VCaP (cell line): ENCODE measurements around the gene SLC30A9.

ENCODE experiments used
- H3K27ac ChIP-seq: fragments of 450-650 bp; 2 replicates; pipeline ENCODE4 v1.5.1; 2017
- TF ChIP-seq, protein P1 (sequence below): fragments of 450-650 bp; conservative IDR thresholded peaks from 2 replicates; pipeline ENCODE4 v1.5.1; 2017; ENCODE audit warnings: mild to moderate bottlenecking, moderate library complexity

Gene SLC30A9

DNA sequence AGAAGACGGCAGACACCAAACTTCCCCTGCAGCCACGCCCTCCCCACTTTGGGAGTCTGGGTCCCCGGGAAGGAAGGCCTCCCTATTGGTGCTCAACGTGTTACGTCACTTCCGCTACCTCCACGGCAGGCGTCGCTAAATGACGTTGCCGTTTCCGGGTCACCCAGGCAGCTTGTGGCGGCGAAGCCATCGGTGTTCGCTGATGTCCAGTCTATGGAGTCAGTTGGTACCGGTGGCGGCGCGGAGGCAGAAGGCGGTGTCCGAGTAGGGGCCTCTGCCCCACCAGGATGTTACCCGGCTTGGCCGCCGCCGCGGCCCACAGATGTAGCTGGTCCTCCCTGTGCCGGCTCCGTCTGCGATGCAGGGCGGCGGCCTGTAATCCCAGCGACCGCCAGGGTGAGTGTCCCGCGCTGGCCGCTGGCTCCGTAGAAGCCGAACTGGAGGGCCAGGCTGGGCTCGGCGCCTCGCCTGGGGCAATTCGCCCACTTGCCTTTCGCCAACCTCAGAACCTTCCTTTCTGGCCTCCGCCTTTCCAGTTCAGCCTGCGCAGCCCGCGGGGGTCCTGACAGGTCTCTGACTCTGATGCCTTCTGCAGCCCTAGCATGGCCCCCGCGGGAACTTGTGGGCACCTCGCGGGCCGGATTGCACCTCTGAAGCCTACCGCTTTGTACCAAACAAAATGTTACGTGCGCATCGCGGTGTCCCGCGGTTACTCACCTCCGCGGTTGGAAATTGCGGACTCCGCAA lies at the start of gene SLC30A9:
Gene SLC30A9, plus strand, starts transcription at position 166 of the 747 bp plus-strand sequence. Its CDS starts 122 bp downstream, at position 288.
- H3K27ac ChIP-seq: peak within 1 kb of the TSS; percentile 85
- TF ChIP-seq, protein P1, sequence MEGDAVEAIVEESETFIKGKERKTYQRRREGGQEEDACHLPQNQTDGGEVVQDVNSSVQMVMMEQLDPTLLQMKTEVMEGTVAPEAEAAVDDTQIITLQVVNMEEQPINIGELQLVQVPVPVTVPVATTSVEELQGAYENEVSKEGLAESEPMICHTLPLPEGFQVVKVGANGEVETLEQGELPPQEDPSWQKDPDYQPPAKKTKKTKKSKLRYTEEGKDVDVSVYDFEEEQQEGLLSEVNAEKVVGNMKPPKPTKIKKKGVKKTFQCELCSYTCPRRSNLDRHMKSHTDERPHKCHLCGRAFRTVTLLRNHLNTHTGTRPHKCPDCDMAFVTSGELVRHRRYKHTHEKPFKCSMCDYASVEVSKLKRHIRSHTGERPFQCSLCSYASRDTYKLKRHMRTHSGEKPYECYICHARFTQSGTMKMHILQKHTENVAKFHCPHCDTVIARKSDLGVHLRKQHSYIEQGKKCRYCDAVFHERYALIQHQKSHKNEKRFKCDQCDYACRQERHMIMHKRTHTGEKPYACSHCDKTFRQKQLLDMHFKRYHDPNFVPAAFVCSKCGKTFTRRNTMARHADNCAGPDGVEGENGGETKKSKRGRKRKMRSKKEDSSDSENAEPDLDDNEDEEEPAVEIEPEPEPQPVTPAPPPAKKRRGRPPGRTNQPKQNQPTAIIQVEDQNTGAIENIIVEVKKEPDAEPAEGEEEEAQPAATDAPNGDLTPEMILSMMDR: peak; percentile 67

DNA sequence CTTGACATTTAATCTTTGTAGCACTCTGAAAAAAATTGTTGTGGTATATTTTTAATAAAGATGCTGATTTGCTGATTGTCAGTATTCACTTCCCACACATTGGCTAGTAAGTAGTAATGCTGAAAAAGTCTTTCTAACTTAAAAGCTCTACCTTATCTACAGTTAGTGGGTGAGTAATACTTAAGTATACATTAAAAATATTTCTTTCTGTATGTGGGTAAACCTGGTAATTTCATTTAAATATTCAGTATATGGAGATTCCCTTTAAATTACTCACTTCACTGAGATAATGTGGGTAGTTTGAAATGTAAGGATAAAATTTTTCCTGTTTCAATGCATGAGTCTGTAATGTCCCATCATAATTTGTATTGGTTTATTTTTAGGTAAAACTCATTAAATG lies 49.5 kb upstream of the SLC30A9 start:
- no peak overlapping the region for H3K27ac ChIP-seq
- TF ChIP-seq, protein P1: no peak

DNA sequence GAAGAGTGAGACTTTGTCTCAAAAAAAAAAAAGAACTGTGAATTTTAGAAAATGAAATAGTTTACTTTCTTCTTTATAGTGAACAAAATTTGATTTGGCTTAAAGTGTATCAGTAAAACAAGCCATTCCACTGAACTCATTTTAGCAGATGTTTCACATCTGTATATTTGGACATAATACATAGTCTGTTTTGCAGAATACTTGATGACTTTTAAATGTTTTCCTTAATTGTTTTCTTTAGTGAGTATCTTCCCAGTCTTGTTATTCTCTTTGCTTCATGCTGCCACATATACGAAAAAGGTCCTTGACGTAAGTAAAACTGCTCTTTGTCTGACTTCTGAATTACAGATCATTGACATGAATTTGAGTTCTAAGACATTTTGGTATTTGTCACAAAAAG lies 46.8 kb upstream of the SLC30A9 start:
- H3K27ac ChIP-seq: no peak overlapping the region
- TF ChIP-seq, protein P1: no peak

DNA sequence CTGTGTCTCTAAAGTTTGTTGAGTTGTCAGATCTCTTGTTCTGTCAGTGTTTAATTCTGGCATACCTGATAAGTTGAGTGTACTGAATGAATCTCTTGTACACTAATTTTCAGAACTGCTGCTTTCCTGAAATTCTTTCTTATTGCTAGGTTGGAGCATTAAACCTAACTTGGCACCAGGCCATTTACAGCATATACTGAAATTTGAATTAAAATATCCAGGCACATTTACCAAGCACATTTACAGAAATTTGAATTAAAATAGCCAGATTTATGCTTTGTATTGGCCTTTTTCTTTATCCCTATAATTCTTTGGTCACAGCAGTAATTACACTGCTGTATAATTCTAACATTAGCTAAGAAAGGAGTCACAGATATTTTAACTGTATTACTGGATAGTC lies 46.2 kb upstream of the SLC30A9 start:
- H3K27ac ChIP-seq: no peak overlapping the region

DNA sequence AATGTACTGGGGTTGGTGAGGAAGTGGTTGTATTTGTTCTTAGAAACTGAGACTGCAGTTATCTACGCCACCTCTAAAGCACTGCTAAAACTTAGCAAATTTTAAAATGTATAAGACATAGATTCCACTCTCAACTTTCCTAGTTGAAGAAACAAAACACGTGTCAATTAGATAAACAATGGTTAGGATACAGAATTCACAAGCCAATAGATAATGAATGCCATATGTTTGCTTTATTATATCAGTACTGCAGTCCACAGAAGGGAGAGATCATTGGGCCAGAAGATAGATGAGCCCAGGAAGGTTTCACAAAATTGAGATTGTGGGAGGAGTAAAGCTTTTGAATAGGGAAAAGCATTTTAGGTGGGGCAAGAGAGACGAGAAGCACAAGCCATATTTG lies 40.8 kb upstream of the SLC30A9 start:
- TF ChIP-seq, protein P1: no peak

More for the DNA sequence above, 46.2 kb upstream of the SLC30A9 start:
- TF ChIP-seq, protein P1: no peak

DNA sequence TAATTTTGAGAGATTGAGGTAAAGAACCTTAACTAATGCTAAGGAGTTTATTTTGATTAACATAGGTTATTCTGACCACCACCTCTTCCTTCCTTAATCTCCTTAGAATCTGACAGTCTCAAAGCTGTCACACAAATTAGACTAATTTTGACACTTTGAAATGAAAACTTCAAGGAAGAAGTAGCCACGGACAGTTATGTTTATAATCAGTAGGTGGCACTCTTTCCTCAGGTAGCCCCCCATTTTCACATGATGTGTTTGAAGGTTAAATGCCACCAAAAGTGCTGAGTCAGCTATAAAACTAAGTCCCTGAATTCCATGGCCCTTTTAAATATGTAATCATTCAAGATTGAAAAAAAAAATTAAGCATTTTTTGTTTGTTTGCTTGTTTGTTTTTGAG lies 32.7 kb upstream of the SLC30A9 start:
- no peak overlapping the region for H3K27ac ChIP-seq
- TF ChIP-seq, protein P1: peak; percentile 69

More for the DNA sequence above, 40.8 kb upstream of the SLC30A9 start:
- H3K27ac ChIP-seq: no peak overlapping the region

DNA sequence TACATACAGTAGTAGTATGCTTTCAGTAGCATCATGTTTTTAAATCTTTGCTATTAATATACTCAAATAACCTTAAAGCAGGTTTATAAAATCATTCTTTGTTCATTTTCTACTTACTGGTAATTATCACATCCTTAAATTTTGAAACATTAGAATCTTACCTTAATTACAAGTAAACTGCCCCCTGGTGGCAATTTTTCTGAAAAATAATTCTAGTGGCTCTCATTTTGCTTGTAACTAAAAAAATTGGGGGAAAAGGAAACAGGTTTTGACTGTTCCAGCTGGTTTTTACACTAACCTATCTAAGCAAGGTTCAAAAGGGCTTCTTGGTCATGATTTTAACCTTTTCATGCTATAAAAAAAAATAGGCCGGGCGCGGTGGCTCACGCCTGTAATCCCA lies 27.2 kb upstream of the SLC30A9 start:
- TF ChIP-seq, protein P1: peak; percentile 72
- no peak overlapping the region for H3K27ac ChIP-seq
